Neural cell (in vitro differentiated cells): ENCODE measurements around the gene SNRPB. TPM values are rescaled to one million over a fixed set of nuclear protein-coding genes. Genes with fewer than 3 reads are reported as not detected.

ENCODE experiments used
- H2AFZ ChIP-seq: fragments of 200-600, 300-800 bp; sonication (generic), shearing (Covaris generic); 2 replicates; pipeline ENCODE4 v1.6.0; 2014; ENCODE audit warnings: low read depth, mild to moderate bottlenecking, antibody characterized with exemption, low read length, moderate library complexity
- H3F3A ChIP-seq: fragments of 200-600 bp; shearing (Covaris generic); 2 replicates; pipeline ENCODE4 v1.6.1; 2016; ENCODE audit warnings: mild to moderate bottlenecking, moderate library complexity, mixed read lengths, antibody characterized with exemption, low read length; ENCODE audit not compliant: insufficient read depth, poor library complexity, severe bottlenecking
- H3K27ac ChIP-seq: fragments of 200-600, 300-800 bp; sonication (generic), shearing (Covaris generic); 2 replicates; pipeline ENCODE4 v1.5.1; 2014; ENCODE audit warnings: mild to moderate bottlenecking, low read length, moderate library complexity
- H3K27me3 ChIP-seq: fragments of 300-800, 200-600 bp; sonication (generic), shearing (Covaris generic); 2 replicates; pipeline ENCODE4 v1.6.0; 2014; ENCODE audit warnings: mild to moderate bottlenecking, low read depth, low read length, moderate library complexity; ENCODE audit not compliant: insufficient read depth
- H3K36me3 ChIP-seq: fragments of 300-800, 200-600 bp; sonication (generic), shearing (Covaris generic); 2 replicates; pipeline ENCODE4 v1.5.1; 2014; ENCODE audit warnings: mild to moderate bottlenecking, antibody characterized with exemption, low read length, moderate library complexity; ENCODE audit not compliant: insufficient read depth
- H3K4me2 ChIP-seq: fragments of 300-800, 200-600 bp; sonication (generic), shearing (Covaris generic); 2 replicates; pipeline ENCODE4 v1.6.0; 2014; ENCODE audit warnings: mild to moderate bottlenecking, low read length
- H3K4me3 ChIP-seq: fragments of 300-800, 200-600 bp; sonication (generic), shearing (Covaris generic); 2 replicates; pipeline ENCODE4 v1.5.1; 2014; ENCODE audit warnings: mild to moderate bottlenecking, low read length, moderate library complexity
- H3K79me2 ChIP-seq: fragments of 200-600 bp; shearing (Covaris generic); replicated peaks from 2 replicates; pipeline ENCODE4 v1.6.0; 2014; ENCODE audit warnings: mild to moderate bottlenecking, low read length, moderate library complexity; ENCODE audit not compliant: insufficient read depth
- H3K9ac ChIP-seq: fragments of 300-800, 200-600 bp; sonication (generic), shearing (Covaris generic); 2 replicates; pipeline ENCODE4 v1.6.1; 2016; ENCODE audit warnings: mild to moderate bottlenecking, low read length, mixed read lengths
- H3K9me2 ChIP-seq: fragments of 200-600 bp; shearing (Covaris generic); 2 replicates; pipeline ENCODE4 v1.6.1; 2016; ENCODE audit warnings: mild to moderate bottlenecking, low read length, mixed read lengths; ENCODE audit not compliant: insufficient read depth
- H3K9me3 ChIP-seq: fragments of 200-600, 300-800 bp; sonication (generic), shearing (Covaris generic); 2 replicates; pipeline ENCODE4 v1.6.1; 2016; ENCODE audit warnings: mild to moderate bottlenecking, mixed run types, low read length, moderate library complexity, mixed read lengths
- H4K20me1 ChIP-seq: fragments of 200-600 bp; shearing (Covaris generic); 2 replicates; pipeline ENCODE4 v1.6.1; 2016; ENCODE audit warnings: mild to moderate bottlenecking, mixed run types; ENCODE audit not compliant: insufficient read depth
- EP300 ChIP-seq: fragments of 450-650 bp; conservative IDR thresholded peaks from 2 replicates; pipeline ENCODE4 v1.6.1; 2014; ENCODE audit warnings: antibody characterized with exemption, mild to moderate bottlenecking, moderate library complexity; ENCODE audit not compliant: poor library complexity, severe bottlenecking
- MXI1 ChIP-seq: fragments of 450-650 bp; conservative IDR thresholded peaks from 2 replicates; pipeline ENCODE4 v1.6.1; 2014; ENCODE audit warnings: antibody characterized with exemption, mild to moderate bottlenecking; ENCODE audit not compliant: poor library complexity, severe bottlenecking
- POLR2AphosphoS5 ChIP-seq: IDR thresholded peaks from 2 replicates; pipeline ENCODE4 v1.6.1; 2012
- RAD21 ChIP-seq: fragments of 450-650 bp; conservative IDR thresholded peaks from 2 replicates; pipeline ENCODE4 v1.6.1; 2014; ENCODE audit warnings: antibody characterized with exemption, mild to moderate bottlenecking, moderate library complexity
- SMC3 ChIP-seq: fragments of 450-650 bp; conservative IDR thresholded peaks from 2 replicates; pipeline ENCODE4 v1.6.1; 2014; ENCODE audit warnings: antibody characterized with exemption, mild to moderate bottlenecking, moderate library complexity; ENCODE audit not compliant: poor library complexity
- TAF1 ChIP-seq: IDR thresholded peaks from 2 replicates; pipeline ENCODE4 v1.6.1; 2012; ENCODE audit warnings: low read depth
- polyA plus RNA-seq: library from polyadenylated mRNA; depleted of rRNA; stranded (reverse); fragments of >200 nt; gene quantifications from 2 replicates; pipeline ENCODE4 v1.2.3, GENCODE V29; 2014
- TF ChIP-seq, protein P1 (sequence below): fragments of 450-650 bp; IDR thresholded peaks from 2 replicates; pipeline ENCODE4 v1.5.1; 2014; ENCODE audit warnings: antibody characterized with exemption, mild to moderate bottlenecking, moderate library complexity; ENCODE audit not compliant: poor library complexity, severe bottlenecking
- TF ChIP-seq, protein P2 (sequence below): IDR thresholded peaks from 2 replicates; pipeline ENCODE4 v1.6.1; 2012; ENCODE audit warnings: borderline replicate concordance

Gene SNRPB
- polyA plus RNA-seq, 1 donor from 2014 or later: 289 TPM

DNA sequence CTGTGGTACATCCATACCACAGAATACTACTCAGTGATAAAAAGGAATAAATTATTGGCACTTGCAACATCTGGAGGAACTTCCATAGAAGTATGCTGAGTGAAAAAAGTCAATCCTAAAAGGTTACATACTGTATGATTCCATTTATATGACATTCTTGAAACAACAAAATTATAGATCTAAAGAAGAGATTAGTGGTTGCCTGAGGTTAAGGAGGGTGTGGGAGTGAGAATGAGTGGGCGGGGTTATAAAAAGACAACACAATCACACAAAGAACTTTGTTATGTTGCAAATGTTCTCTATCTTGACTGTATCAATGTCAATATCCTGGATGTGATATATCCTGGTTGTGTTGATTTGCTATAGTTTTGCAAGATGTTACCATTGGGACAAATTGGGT lies 21.2 kb downstream of the SNRPB start:
- H3K9me2 ChIP-seq: no peaks in the 10 kb centered on the region
- TF ChIP-seq TAF1 (no peak), EP300 (no peak), SMC3 (no peak), RAD21 (no peak), MXI1 (no peak)
- TF ChIP-seq, protein P1, sequence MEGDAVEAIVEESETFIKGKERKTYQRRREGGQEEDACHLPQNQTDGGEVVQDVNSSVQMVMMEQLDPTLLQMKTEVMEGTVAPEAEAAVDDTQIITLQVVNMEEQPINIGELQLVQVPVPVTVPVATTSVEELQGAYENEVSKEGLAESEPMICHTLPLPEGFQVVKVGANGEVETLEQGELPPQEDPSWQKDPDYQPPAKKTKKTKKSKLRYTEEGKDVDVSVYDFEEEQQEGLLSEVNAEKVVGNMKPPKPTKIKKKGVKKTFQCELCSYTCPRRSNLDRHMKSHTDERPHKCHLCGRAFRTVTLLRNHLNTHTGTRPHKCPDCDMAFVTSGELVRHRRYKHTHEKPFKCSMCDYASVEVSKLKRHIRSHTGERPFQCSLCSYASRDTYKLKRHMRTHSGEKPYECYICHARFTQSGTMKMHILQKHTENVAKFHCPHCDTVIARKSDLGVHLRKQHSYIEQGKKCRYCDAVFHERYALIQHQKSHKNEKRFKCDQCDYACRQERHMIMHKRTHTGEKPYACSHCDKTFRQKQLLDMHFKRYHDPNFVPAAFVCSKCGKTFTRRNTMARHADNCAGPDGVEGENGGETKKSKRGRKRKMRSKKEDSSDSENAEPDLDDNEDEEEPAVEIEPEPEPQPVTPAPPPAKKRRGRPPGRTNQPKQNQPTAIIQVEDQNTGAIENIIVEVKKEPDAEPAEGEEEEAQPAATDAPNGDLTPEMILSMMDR: no peak
- H3K79me2 ChIP-seq: no peaks in the 10 kb centered on the region
- no peaks in the 10 kb centered on the region for H3K36me3 ChIP-seq
- H3K9ac ChIP-seq: no peak overlapping the region
- H3F3A ChIP-seq: no peaks in the 10 kb centered on the region
- no peak overlapping the region for H3K27ac ChIP-seq
- H3K4me2 ChIP-seq: no peak overlapping the region
- H3K27me3 ChIP-seq: no peaks in the 10 kb centered on the region
- no peaks in the 10 kb centered on the region for H4K20me1 ChIP-seq
- no peaks in the 10 kb centered on the region for H3K9me3 ChIP-seq
- H2AFZ ChIP-seq: no peak overlapping the region
- H3K4me3 ChIP-seq: no peak overlapping the region

DNA sequence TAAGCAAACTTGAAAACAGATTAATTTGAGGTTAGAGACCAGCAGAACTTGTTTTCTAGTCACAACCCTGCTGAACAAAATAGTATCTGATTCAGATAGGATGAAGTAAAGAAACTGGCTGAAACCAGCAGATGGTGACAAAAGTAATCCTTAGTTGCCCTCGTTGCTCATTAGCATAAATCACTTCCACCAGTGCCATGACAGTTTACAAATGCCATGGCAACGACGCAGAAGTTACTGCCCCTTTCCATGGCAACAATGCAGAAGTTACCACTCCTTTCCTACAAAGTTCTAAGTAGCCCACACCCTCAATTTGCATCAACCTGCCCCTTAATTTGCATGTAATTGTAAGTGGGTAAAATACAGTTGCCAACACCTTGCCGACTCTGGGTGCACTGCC lies 23.7 kb downstream of the SNRPB start:
- no peak for TF ChIP-seq TAF1
- no peak for TF ChIP-seq POLR2AphosphoS5
- TF ChIP-seq, protein P1: no peak
- no peak for TF ChIP-seq RAD21
- TF ChIP-seq, protein P2, sequence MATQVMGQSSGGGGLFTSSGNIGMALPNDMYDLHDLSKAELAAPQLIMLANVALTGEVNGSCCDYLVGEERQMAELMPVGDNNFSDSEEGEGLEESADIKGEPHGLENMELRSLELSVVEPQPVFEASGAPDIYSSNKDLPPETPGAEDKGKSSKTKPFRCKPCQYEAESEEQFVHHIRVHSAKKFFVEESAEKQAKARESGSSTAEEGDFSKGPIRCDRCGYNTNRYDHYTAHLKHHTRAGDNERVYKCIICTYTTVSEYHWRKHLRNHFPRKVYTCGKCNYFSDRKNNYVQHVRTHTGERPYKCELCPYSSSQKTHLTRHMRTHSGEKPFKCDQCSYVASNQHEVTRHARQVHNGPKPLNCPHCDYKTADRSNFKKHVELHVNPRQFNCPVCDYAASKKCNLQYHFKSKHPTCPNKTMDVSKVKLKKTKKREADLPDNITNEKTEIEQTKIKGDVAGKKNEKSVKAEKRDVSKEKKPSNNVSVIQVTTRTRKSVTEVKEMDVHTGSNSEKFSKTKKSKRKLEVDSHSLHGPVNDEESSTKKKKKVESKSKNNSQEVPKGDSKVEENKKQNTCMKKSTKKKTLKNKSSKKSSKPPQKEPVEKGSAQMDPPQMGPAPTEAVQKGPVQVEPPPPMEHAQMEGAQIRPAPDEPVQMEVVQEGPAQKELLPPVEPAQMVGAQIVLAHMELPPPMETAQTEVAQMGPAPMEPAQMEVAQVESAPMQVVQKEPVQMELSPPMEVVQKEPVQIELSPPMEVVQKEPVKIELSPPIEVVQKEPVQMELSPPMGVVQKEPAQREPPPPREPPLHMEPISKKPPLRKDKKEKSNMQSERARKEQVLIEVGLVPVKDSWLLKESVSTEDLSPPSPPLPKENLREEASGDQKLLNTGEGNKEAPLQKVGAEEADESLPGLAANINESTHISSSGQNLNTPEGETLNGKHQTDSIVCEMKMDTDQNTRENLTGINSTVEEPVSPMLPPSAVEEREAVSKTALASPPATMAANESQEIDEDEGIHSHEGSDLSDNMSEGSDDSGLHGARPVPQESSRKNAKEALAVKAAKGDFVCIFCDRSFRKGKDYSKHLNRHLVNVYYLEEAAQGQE: no peak
- TF ChIP-seq EP300: no peak
- no peak for TF ChIP-seq MXI1

More for the DNA sequence above, 23.7 kb downstream of the SNRPB start:
- Histone ChIP-seq H2AFZ (no peak overlapping the region), H3K9me2 (no peaks in the 10 kb centered on the region), H3K9me3 (no peaks in the 10 kb centered on the region), H3K36me3 (no peaks in the 10 kb centered on the region), H3K4me2 (no peak overlapping the region), H4K20me1 (no peaks in the 10 kb centered on the region), H3K27me3 (no peaks in the 10 kb centered on the region), H3F3A (no peaks in the 10 kb centered on the region), H3K27ac (no peak overlapping the region), H3K4me3 (no peak overlapping the region), H3K9ac (no peak overlapping the region), H3K79me2 (no peaks in the 10 kb centered on the region)
